GM18520 (cell line): Measurements from ENCODE around the gene C11orf68.
A peak's percentile ranks its signal among the peaks of the same experiment; 100 is the strongest.
"Not testable (repeated sequence)": the region's sequence is repeated elsewhere in the genome, so short reads cannot be mapped to it uniquely, and the experiment has no call there.

Source experiments
- ATAC-seq: cut with Tn5 transposase; IDR thresholded peaks from one replicate; pipeline ENCODE4 v1.9.1; 2021; ENCODE audit not compliant: unreplicated experiment

C11orf68 gene

GRCh38 chr11:65918211-65919140 lies at the start of gene C11orf68:
TSS of gene C11orf68 (minus strand) at chr11:65919062. CDS start at chr11:65919031, 31 bp downstream.
- ATAC-seq: peak; percentile 32

GRCh38 chr11:65967329-65967934 lies 48.6 kb upstream of the C11orf68 start:
- ATAC-seq: no peak

GRCh38 chr11:65965986-65966762 lies 47.3 kb upstream of the C11orf68 start:
- ATAC-seq: no peak

- ATAC-seq: no peak
Measured at GRCh38 chr11:65964906-65965305, 46.0 kb upstream of the C11orf68 start.

GRCh38 chr11:65962141-65962564 lies 43.3 kb upstream of the C11orf68 start:
- no peak for ATAC-seq

GRCh38 chr11:65961267-65962140 lies 42.6 kb upstream of the C11orf68 start, which contains the start of gene SART1:
TSS of gene SART1 (plus strand) at chr11:65961734. CDS start at chr11:65961781, 47 bp downstream.
- peak; percentile 70 for ATAC-seq

GRCh38 chr11:65960824-65961266 lies 42.0 kb upstream of the C11orf68 start:
- ATAC-seq: no peak

- ATAC-seq: no peak
Measured at GRCh38 chr11:65958774-65959420, 40.0 kb upstream of the C11orf68 start.

GRCh38 chr11:65958291-65958690 lies 39.4 kb upstream of the C11orf68 start:
- no peak for ATAC-seq

- ATAC-seq: no peak
Measured at GRCh38 chr11:65954771-65955170, 35.9 kb upstream of the C11orf68 start.

- no peak for ATAC-seq
Measured at GRCh38 chr11:65953471-65953870, 34.6 kb upstream of the C11orf68 start.

GRCh38 chr11:65952052-65952521 lies 33.2 kb upstream of the C11orf68 start:
- no peak for ATAC-seq

- ATAC-seq: not testable (repeated sequence)
Measured at GRCh38 chr11:65951641-65952040, 32.8 kb upstream of the C11orf68 start.

- ATAC-seq: not testable (repeated sequence)
Measured at GRCh38 chr11:65950711-65951110, 31.8 kb upstream of the C11orf68 start.

- no peak for ATAC-seq
Measured at GRCh38 chr11:65947603-65948125, 28.8 kb upstream of the C11orf68 start.

GRCh38 chr11:65947133-65947532 lies 28.3 kb upstream of the C11orf68 start:
- ATAC-seq: no peak

- ATAC-seq: no peak
Measured at GRCh38 chr11:65946655-65947054, 27.8 kb upstream of the C11orf68 start.

- ATAC-seq: no peak
Measured at GRCh38 chr11:65945941-65946558, 27.2 kb upstream of the C11orf68 start.

GRCh38 chr11:65945430-65945911 lies 26.6 kb upstream of the C11orf68 start, which contains the start of gene TSGA10IP:
TSS of gene TSGA10IP (plus strand) at chr11:65945480. CDS start at chr11:65945676, 196 bp downstream.
- ATAC-seq: no peak
